ENCODE data around the gene IDI2. TPM values are rescaled to one million over a fixed set of nuclear protein-coding genes. Genes with fewer than 3 reads are reported as not detected.
A peak's percentile ranks its signal among the peaks of the same experiment; 100 is the strongest.

The IDI2 gene
- total RNA-seq, 4 donors from 2014 or later, result 43.7 to 204 (median 86.7) TPM

- no peak for TF ChIP-seq CTCF (IDR thresholded peaks at IDR 0.05 in 4 of 5, conservative IDR thresholded peaks at IDR 0.05 in 1 of 5)
- TF ChIP-seq POLR2A (IDR thresholded peaks at IDR 0.05), result no peak
- intact Hi-C loops (cut with DNase I; ENCODE audit: low total_unique reads) (no loop called here), in situ Hi-C loops (cut with MboI; ENCODE audit: low sequenced_read_pairs in 4 of 4) (no loop called here)
- Histone ChIP-seq H3K9me3 (no peaks in the 10 kb centered on the region), H3K27me3 (no peaks in the 10 kb centered on the region), H3K4me3 (no peak overlapping the region), H3K4me1 (peaks cover 0 to 8% of the 10 kb centered on the region in 2 donors), H3K27ac (no peak overlapping the region), H3K36me3 (no peaks in the 10 kb centered on the region)
- ATAC-seq (no peak), DNase-seq (no peak)
These were observed 51.4 kb downstream of the IDI2 start for GRCh38 chr10:974038-974784.

GRCh38 chr10:972763-973162 lies 52.9 kb downstream of the IDI2 start:
- in situ Hi-C loops (cut with MboI; ENCODE audit: low sequenced_read_pairs in 4 of 4), result no loop called here
- TF ChIP-seq POLR2A (IDR thresholded peaks at IDR 0.05), result no peak
- no peak for TF ChIP-seq CTCF (IDR thresholded peaks at IDR 0.05 in 4 of 5, conservative IDR thresholded peaks at IDR 0.05 in 1 of 5)
- intact Hi-C loops (cut with DNase I; ENCODE audit: low total_unique reads), result no loop called here
- Histone ChIP-seq H3K9me3 (no peaks in the 10 kb centered on the region), H3K27ac (no peak overlapping the region), H3K27me3 (no peaks in the 10 kb centered on the region), H3K36me3 (no peaks in the 10 kb centered on the region), H3K4me1 (peaks cover 0 to 8% of the 10 kb centered on the region in 2 donors), H3K4me3 (no peak overlapping the region)
- no peak for ATAC-seq
- no peak for DNase-seq

GRCh38 chr10:971613-972012 lies 54.0 kb downstream of the IDI2 start:
- intact Hi-C loops (cut with DNase I; ENCODE audit: low total_unique reads) (no loop called here), in situ Hi-C loops (cut with MboI; ENCODE audit: low sequenced_read_pairs in 4 of 4) (no loop called here)
- TF ChIP-seq POLR2A (IDR thresholded peaks at IDR 0.05) (no peak), CTCF (IDR thresholded peaks at IDR 0.05 in 4 of 5, conservative IDR thresholded peaks at IDR 0.05 in 1 of 5) (no peak)
- H3K4me1 ChIP-seq, result peaks cover 0 to 8% of the 10 kb centered on the region in 2 donors
- no peak for ATAC-seq
- no peak overlapping the region for H3K4me3 ChIP-seq
- no peaks in the 10 kb centered on the region for H3K27me3 ChIP-seq
- H3K9me3 ChIP-seq, result no peaks in the 10 kb centered on the region
- no peak for DNase-seq
- H3K27ac ChIP-seq, result peak overlapping the region in 1 of 4 donors; percentile 16
- no peaks in the 10 kb centered on the region for H3K36me3 ChIP-seq

- TF ChIP-seq CTCF (IDR thresholded peaks at IDR 0.05 in 4 of 5, conservative IDR thresholded peaks at IDR 0.05 in 1 of 5) (no peak), POLR2A (IDR thresholded peaks at IDR 0.05) (no peak)
- H3K4me3 ChIP-seq, result no peak overlapping the region
- peak in 1 of 2 donors; percentile 45 for DNase-seq
- H3K9me3 ChIP-seq, result no peaks in the 10 kb centered on the region
- H3K4me1 ChIP-seq, result peaks cover 0 to 8% of the 10 kb centered on the region in 2 donors
- H3K36me3 ChIP-seq, result no peaks in the 10 kb centered on the region
- in situ Hi-C loops (cut with MboI; ENCODE audit: low sequenced_read_pairs in 4 of 4) (no loop called here), intact Hi-C loops (cut with DNase I; ENCODE audit: low total_unique reads) (no loop called here)
- peak in 1 of 2 donors; percentile 46 for ATAC-seq
- H3K27ac ChIP-seq, result no peak overlapping the region
- H3K27me3 ChIP-seq, result no peaks in the 10 kb centered on the region
These were observed 54.5 kb downstream of the IDI2 start for GRCh38 chr10:971150-971542.
